Neural cell (in vitro differentiated cells): Measurements from ENCODE around the gene SPATS2.
"Not testable (repeated sequence)": the region's sequence is repeated elsewhere in the genome, so short reads cannot be mapped to it uniquely, and the experiment has no call there.

ENCODE experiments used
- CTCF ChIP-seq: fragments of 450-650 bp; IDR thresholded peaks from 2 replicates; pipeline ENCODE4 v1.5.1; 2014; ENCODE audit warnings: antibody characterized with exemption, mild to moderate bottlenecking, moderate library complexity; ENCODE audit not compliant: poor library complexity, severe bottlenecking
- EP300 ChIP-seq: fragments of 450-650 bp; conservative IDR thresholded peaks from 2 replicates; pipeline ENCODE4 v1.6.1; 2014; ENCODE audit warnings: antibody characterized with exemption, mild to moderate bottlenecking, moderate library complexity; ENCODE audit not compliant: poor library complexity, severe bottlenecking
- MXI1 ChIP-seq: fragments of 450-650 bp; conservative IDR thresholded peaks from 2 replicates; pipeline ENCODE4 v1.6.1; 2014; ENCODE audit warnings: antibody characterized with exemption, mild to moderate bottlenecking; ENCODE audit not compliant: poor library complexity, severe bottlenecking
- POLR2AphosphoS5 ChIP-seq: IDR thresholded peaks from 2 replicates; pipeline ENCODE4 v1.6.1; 2012
- RAD21 ChIP-seq: fragments of 450-650 bp; conservative IDR thresholded peaks from 2 replicates; pipeline ENCODE4 v1.6.1; 2014; ENCODE audit warnings: antibody characterized with exemption, mild to moderate bottlenecking, moderate library complexity
- REST ChIP-seq: IDR thresholded peaks from 2 replicates; pipeline ENCODE4 v1.6.1; 2012; ENCODE audit warnings: borderline replicate concordance
- TAF1 ChIP-seq: IDR thresholded peaks from 2 replicates; pipeline ENCODE4 v1.6.1; 2012; ENCODE audit warnings: low read depth

DNA sequence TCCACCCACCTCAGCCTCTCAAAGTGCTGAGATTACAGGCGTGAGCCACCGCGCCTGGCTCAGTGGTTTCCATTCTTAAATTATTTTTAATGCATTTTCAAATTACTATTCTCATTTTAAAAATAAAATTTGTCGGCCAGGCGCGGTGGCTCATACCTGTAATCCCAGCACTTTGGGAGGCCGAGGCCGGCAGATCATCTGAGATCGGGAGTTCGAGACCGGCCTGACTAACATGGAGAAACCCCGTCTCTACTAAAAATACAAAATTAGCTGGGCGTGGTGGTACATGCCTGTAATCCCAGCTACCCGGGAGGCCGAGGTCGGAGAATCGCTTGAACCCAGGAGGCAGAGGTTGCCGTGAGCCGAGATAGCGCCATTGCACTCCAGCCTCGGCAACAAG lies 33.5 kb upstream of the SPATS2 start:
- TF ChIP-seq CTCF, REST, MXI1, RAD21, EP300, POLR2AphosphoS5, TAF1: not testable (repeated sequence)
